Nephron progenitor cell (in vitro differentiated cells): Measurements from ENCODE around the gene CMPK2.

ENCODE experiments used
- DNase-seq: peaks from one replicate; pipeline ENCODE4 v3.0.0; 2021
- H3K27ac Mint-ChIP-seq: 2 replicates; pipeline ENCODE4 v1.8.0; 2021; ENCODE audit warnings: mild to moderate bottlenecking, moderate library complexity, mixed read lengths
- H3K27me3 Mint-ChIP-seq: 2 replicates; pipeline ENCODE4 v1.8.0; 2021; ENCODE audit warnings: mild to moderate bottlenecking, low read depth, mixed read lengths; ENCODE audit not compliant: poor library complexity
- H3K36me3 Mint-ChIP-seq: 2 replicates; pipeline ENCODE4 v1.8.0; 2021; ENCODE audit warnings: low read depth, mixed read lengths
- H3K4me1 Mint-ChIP-seq: 2 replicates; pipeline ENCODE4 v1.8.0; 2021; ENCODE audit warnings: mixed read lengths
- H3K4me3 Mint-ChIP-seq: 2 replicates; pipeline ENCODE4 v1.8.0; 2021; ENCODE audit warnings: mild to moderate bottlenecking, moderate library complexity, mixed read lengths
- H3K9me3 Mint-ChIP-seq: 2 replicates; pipeline ENCODE4 v1.8.0; 2021; ENCODE audit warnings: mild to moderate bottlenecking, moderate library complexity, mixed read lengths
- TF ChIP-seq, protein P1 (sequence below): fragments of 200-600 bp; sonication (generic); IDR thresholded peaks from 2 replicates; pipeline ENCODE4 v1.5.0; 2021; ENCODE audit warnings: antibody characterized with exemption

CMPK2 gene

DNA sequence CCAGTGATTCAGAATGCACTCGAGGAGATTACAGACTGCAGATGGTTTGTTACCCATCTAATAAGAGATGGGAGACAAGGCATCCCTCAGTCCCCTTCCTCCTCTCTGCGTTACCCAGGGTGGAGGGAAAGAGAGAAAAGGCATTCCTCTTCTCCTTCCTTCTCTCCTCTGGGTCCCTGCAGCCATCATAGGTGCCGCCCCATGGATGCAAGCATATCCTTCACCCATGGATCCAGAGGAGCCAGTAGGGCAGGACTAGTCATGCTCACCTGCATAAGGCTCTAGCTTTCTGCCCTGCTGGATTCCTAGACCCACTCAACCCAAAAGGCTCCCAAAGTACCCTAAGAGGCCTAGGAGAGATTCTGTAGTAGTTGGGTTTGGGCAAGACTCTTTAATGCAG, 20.4 kb downstream of the CMPK2 start:
- H3K4me1 Mint-ChIP-seq: no peaks in the 10 kb centered on the region
- H3K4me3 Mint-ChIP-seq: no peak overlapping the region
- peaks cover 88% of the 10 kb centered on the region for H3K9me3 Mint-ChIP-seq
- peaks cover 9% of the 10 kb centered on the region for H3K36me3 Mint-ChIP-seq
- no peak overlapping the region for H3K27ac Mint-ChIP-seq
- no peak for DNase-seq
- H3K27me3 Mint-ChIP-seq: peaks cover 15% of the 10 kb centered on the region
- TF ChIP-seq, protein P1, sequence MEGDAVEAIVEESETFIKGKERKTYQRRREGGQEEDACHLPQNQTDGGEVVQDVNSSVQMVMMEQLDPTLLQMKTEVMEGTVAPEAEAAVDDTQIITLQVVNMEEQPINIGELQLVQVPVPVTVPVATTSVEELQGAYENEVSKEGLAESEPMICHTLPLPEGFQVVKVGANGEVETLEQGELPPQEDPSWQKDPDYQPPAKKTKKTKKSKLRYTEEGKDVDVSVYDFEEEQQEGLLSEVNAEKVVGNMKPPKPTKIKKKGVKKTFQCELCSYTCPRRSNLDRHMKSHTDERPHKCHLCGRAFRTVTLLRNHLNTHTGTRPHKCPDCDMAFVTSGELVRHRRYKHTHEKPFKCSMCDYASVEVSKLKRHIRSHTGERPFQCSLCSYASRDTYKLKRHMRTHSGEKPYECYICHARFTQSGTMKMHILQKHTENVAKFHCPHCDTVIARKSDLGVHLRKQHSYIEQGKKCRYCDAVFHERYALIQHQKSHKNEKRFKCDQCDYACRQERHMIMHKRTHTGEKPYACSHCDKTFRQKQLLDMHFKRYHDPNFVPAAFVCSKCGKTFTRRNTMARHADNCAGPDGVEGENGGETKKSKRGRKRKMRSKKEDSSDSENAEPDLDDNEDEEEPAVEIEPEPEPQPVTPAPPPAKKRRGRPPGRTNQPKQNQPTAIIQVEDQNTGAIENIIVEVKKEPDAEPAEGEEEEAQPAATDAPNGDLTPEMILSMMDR: no peak

DNA sequence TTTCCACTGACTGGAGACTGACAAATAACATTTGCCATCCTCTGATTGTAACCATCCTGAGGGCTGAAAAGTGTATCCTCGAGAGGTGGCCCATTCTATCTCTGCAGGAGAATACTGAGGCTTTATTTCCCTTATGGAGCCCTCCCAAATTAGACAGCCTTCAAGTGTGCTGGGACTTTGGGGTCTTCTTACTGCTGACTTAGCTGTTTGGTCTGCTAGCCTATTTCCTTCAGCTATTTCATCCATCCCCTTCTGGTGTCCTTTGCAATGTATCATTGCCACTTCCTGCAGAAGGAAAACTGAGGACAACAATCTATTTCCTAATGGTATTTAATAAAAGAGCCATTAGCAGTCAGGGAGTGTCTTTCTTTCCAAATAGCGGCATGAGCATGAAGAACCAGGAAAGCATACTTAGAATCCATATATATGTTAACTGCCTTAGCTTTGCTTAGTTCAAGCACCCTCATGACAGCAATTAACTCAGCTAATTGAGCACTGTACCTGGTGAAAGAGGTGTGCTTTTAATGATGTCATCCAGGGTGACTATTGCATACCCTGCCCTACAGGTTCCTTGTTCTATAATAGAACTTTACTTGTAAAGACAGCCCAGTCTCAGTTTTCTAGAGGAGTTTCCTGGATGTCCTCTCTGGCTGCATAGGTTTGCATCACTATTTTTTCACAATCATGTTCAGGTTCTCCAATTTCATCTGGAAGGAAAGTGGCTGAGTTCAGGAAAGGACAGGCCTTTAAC, 24.0 kb downstream of the CMPK2 start:
- no peak overlapping the region for H3K4me3 Mint-ChIP-seq
- no peak overlapping the region for H3K27ac Mint-ChIP-seq
- H3K4me1 Mint-ChIP-seq: no peaks in the 10 kb centered on the region
- TF ChIP-seq, protein P1: no peak
- peaks cover 4% of the 10 kb centered on the region for H3K36me3 Mint-ChIP-seq
- DNase-seq: no peak
- peaks cover 72% of the 10 kb centered on the region for H3K9me3 Mint-ChIP-seq
- peaks cover 9% of the 10 kb centered on the region for H3K27me3 Mint-ChIP-seq

GRCh38 chr2:6838673-6839319, 26.9 kb downstream of the CMPK2 start:
- TF ChIP-seq, protein P1: no peak
- no peak overlapping the region for H3K27ac Mint-ChIP-seq
- DNase-seq: no peak
- peaks cover 57% of the 10 kb centered on the region for H3K9me3 Mint-ChIP-seq
- H3K27me3 Mint-ChIP-seq: peaks cover under 1% of the 10 kb centered on the region
- no peak overlapping the region for H3K4me3 Mint-ChIP-seq
- no peaks in the 10 kb centered on the region for H3K36me3 Mint-ChIP-seq
- H3K4me1 Mint-ChIP-seq: no peaks in the 10 kb centered on the region

DNA sequence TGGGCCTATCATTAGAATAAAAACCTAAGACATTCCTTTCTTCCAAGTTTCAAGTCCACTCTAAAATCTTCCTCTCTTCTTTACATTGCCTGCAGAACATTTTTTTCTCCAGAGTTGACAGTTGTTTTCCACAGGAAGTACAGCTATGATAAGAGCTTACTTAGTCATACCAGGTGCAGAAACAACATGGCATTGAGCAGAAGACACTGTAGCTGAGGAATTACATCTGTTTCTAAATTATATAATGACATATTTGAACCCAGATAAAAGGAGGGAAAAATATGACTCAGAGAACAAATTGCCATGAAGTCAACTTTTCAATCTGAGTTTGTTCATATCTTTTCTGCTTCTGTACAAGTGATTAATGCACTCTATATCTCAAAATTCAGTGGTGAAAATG, 30.2 kb downstream of the CMPK2 start:
- peaks cover 6% of the 10 kb centered on the region for H3K27me3 Mint-ChIP-seq
- no peaks in the 10 kb centered on the region for H3K4me1 Mint-ChIP-seq
- H3K4me3 Mint-ChIP-seq: no peak overlapping the region
- peaks cover 12% of the 10 kb centered on the region for H3K36me3 Mint-ChIP-seq
- peaks cover 51% of the 10 kb centered on the region for H3K9me3 Mint-ChIP-seq
- TF ChIP-seq, protein P1: no peak
- H3K27ac Mint-ChIP-seq: no peak overlapping the region
- no peak for DNase-seq

- H3K4me3 Mint-ChIP-seq: no peak overlapping the region
- H3K36me3 Mint-ChIP-seq: peaks cover 18% of the 10 kb centered on the region
- DNase-seq: no peak
- no peaks in the 10 kb centered on the region for H3K4me1 Mint-ChIP-seq
- H3K27ac Mint-ChIP-seq: no peak overlapping the region
- peaks cover 6% of the 10 kb centered on the region for H3K27me3 Mint-ChIP-seq
- TF ChIP-seq, protein P1: no peak
- peaks cover 54% of the 10 kb centered on the region for H3K9me3 Mint-ChIP-seq
Observed at GRCh38 chr2:6834163-6834562, 31.5 kb downstream of the CMPK2 start.

GRCh38 chr2:6833300-6833604, 32.5 kb downstream of the CMPK2 start:
- H3K27ac Mint-ChIP-seq: no peak overlapping the region
- H3K4me3 Mint-ChIP-seq: no peak overlapping the region
- peaks cover 6% of the 10 kb centered on the region for H3K27me3 Mint-ChIP-seq
- peaks cover 18% of the 10 kb centered on the region for H3K36me3 Mint-ChIP-seq
- H3K9me3 Mint-ChIP-seq: peaks cover 55% of the 10 kb centered on the region
- DNase-seq: no peak
- peaks cover under 1% of the 10 kb centered on the region for H3K4me1 Mint-ChIP-seq
- TF ChIP-seq, protein P1: no peak
